Epidermal melanocyte (primary cell): Measurements from ENCODE around the gene ELP4.
"Not testable (repeated sequence)": the region's sequence is repeated elsewhere in the genome, so short reads cannot be mapped to it uniquely, and the experiment has no call there.

Source experiments
- DNase-seq: peaks from one replicate; pipeline ENCODE4 v3.0.0; 2011; ENCODE audit warnings: low spot score; ENCODE audit not compliant: insufficient read length

Gene ELP4

GRCh38 chr11:31699066-31699465, 189.5 kb downstream of the ELP4 start:
- no peak for DNase-seq

- no peak for DNase-seq
Observed at GRCh38 chr11:31702966-31703365, 193.4 kb downstream of the ELP4 start.

GRCh38 chr11:31706357-31706756, 196.8 kb downstream of the ELP4 start:
- DNase-seq, result no peak

GRCh38 chr11:31711137-31711536, 201.6 kb downstream of the ELP4 start:
- DNase-seq, result no peak

GRCh38 chr11:31712851-31713250, 203.3 kb downstream of the ELP4 start:
- DNase-seq, result no peak

GRCh38 chr11:31714840-31715239, 205.3 kb downstream of the ELP4 start:
- DNase-seq, result no peak

- DNase-seq, result peak; percentile 17
Observed at GRCh38 chr11:31720225-31720624, 210.7 kb downstream of the ELP4 start.

- DNase-seq, result no peak
Observed at GRCh38 chr11:31720671-31721365, 211.3 kb downstream of the ELP4 start.

GRCh38 chr11:31722754-31723153, 213.2 kb downstream of the ELP4 start:
- DNase-seq, result no peak

- DNase-seq, result no peak
Observed at GRCh38 chr11:31725176-31725575, 215.6 kb downstream of the ELP4 start.

- no peak for DNase-seq
Observed at GRCh38 chr11:31728432-31728831, 218.9 kb downstream of the ELP4 start.

- no peak for DNase-seq
Observed at GRCh38 chr11:31740131-31740530, 230.6 kb downstream of the ELP4 start.

- not testable (repeated sequence) for DNase-seq
Observed at GRCh38 chr11:31740731-31741368, 231.3 kb downstream of the ELP4 start.

- no peak for DNase-seq
Observed at GRCh38 chr11:31747581-31747980, 238.0 kb downstream of the ELP4 start.

- DNase-seq, result no peak
Observed at GRCh38 chr11:31757260-31757835, 247.8 kb downstream of the ELP4 start.

GRCh38 chr11:31761636-31762035, 252.1 kb downstream of the ELP4 start:
- DNase-seq, result no peak

GRCh38 chr11:31763296-31763695, 253.7 kb downstream of the ELP4 start:
- no peak for DNase-seq

GRCh38 chr11:31764261-31764660, 254.7 kb downstream of the ELP4 start:
- DNase-seq, result no peak

- no peak for DNase-seq
Observed at GRCh38 chr11:31764766-31765165, 255.2 kb downstream of the ELP4 start.

- no peak for DNase-seq
Observed at GRCh38 chr11:31767066-31767465, 257.5 kb downstream of the ELP4 start.

- no peak for DNase-seq
Observed at GRCh38 chr11:31767685-31768084, 258.1 kb downstream of the ELP4 start.

- DNase-seq, result no peak
Observed at GRCh38 chr11:31768749-31769640, 259.4 kb downstream of the ELP4 start.
